ENCODE data around the gene PTPN22. TPM values are rescaled to one million over a fixed set of nuclear protein-coding genes. Genes with fewer than 3 reads are reported as not detected.

PTPN22 gene
- total and polyA plus RNA-seq, 5 donors from 2014 or later: 49.1 to 93.4 (median 58.5) TPM

- H3K27ac Mint-ChIP-seq: peak overlapping the region in 1 of 3 donors; percentile 17
Observed at GRCh38 chr1:113836534-113836933, 35.0 kb downstream of the PTPN22 start.

GRCh38 chr1:113835686-113836290 is 35.7 kb downstream of the PTPN22 start:
- Mint-ChIP-seq H3K27me3 (no peaks in the 10 kb centered on the region), H3K27ac (no peak overlapping the region), H3K9me3 (no peaks in the 10 kb centered on the region), H3K36me3 (peaks cover 14% of the 10 kb centered on the region), H3K4me1 (peaks cover 5 to 23% (median 8%) of the 10 kb centered on the region in 4 donors), H3K4me3 (no peak overlapping the region)
- Histone ChIP-seq H3K27me3 (ENCODE audit: control insufficient read depth, insufficient read depth, low read length) (no peaks in the 10 kb centered on the region), H3K36me3 (ENCODE audit: control insufficient read depth, insufficient read depth, low read length) (peaks cover 62% of the 10 kb centered on the region), H3K4me1 (ENCODE audit: control insufficient read depth, insufficient read depth, low read length, poor library complexity, severe bottlenecking) (peaks cover 5% of the 10 kb centered on the region), H3K4me3 (ENCODE audit: low read depth, low read length) (peak overlapping the region; percentile 39), H3K9me3 (ENCODE audit: control insufficient read depth in 2 of 2, low read length in 2 of 2) (no peaks in the 10 kb centered on the region), H3K27ac (ENCODE audit: insufficient read depth, low read length, poor library complexity, severe bottlenecking) (peak overlapping the region; percentile 33)
- peak; percentile 13 to 73 (median 69) for DNase-seq
- ATAC-seq (ENCODE audit: low read depth in 2 of 2): no peak

More at GRCh38 chr1:113836534-113836933, 35.0 kb downstream of the PTPN22 start:
- ATAC-seq (ENCODE audit: low read depth in 2 of 2) (no peak), DNase-seq (no peak)
- Histone ChIP-seq H3K9me3 (ENCODE audit: control insufficient read depth in 2 of 2, low read length in 2 of 2) (no peaks in the 10 kb centered on the region), H3K36me3 (ENCODE audit: control insufficient read depth, insufficient read depth, low read length) (peaks cover 62% of the 10 kb centered on the region), H3K27ac (ENCODE audit: insufficient read depth, low read length, poor library complexity, severe bottlenecking) (no peak overlapping the region), H3K4me3 (ENCODE audit: low read depth, low read length) (no peak overlapping the region), H3K4me1 (ENCODE audit: control insufficient read depth, insufficient read depth, low read length, poor library complexity, severe bottlenecking) (peaks cover 5% of the 10 kb centered on the region), H3K27me3 (ENCODE audit: control insufficient read depth, insufficient read depth, low read length) (no peaks in the 10 kb centered on the region)
- no peaks in the 10 kb centered on the region for H3K27me3 Mint-ChIP-seq
- H3K4me1 Mint-ChIP-seq: peaks cover 5 to 24% (median 8%) of the 10 kb centered on the region in 4 donors
- H3K9me3 Mint-ChIP-seq: no peaks in the 10 kb centered on the region
- H3K4me3 Mint-ChIP-seq: no peak overlapping the region
- peaks cover 14% of the 10 kb centered on the region for H3K36me3 Mint-ChIP-seq

GRCh38 chr1:113834716-113835115 is 36.8 kb downstream of the PTPN22 start:
- Mint-ChIP-seq H3K4me1 (peaks cover 5 to 16% (median 8%) of the 10 kb centered on the region in 4 donors), H3K27me3 (no peaks in the 10 kb centered on the region), H3K27ac (no peak overlapping the region), H3K4me3 (no peak overlapping the region), H3K9me3 (no peaks in the 10 kb centered on the region), H3K36me3 (peaks cover 15% of the 10 kb centered on the region)
- no peaks in the 10 kb centered on the region for H3K9me3 ChIP-seq (ENCODE audit: control insufficient read depth in 2 of 2, low read length in 2 of 2)
- H3K4me1 ChIP-seq (ENCODE audit: control insufficient read depth, insufficient read depth, low read length, poor library complexity, severe bottlenecking): peaks cover 5% of the 10 kb centered on the region
- no peak overlapping the region for H3K27ac ChIP-seq (ENCODE audit: insufficient read depth, low read length, poor library complexity, severe bottlenecking)
- ATAC-seq (ENCODE audit: low read depth in 2 of 2) (no peak), DNase-seq (no peak)
- H3K4me3 ChIP-seq (ENCODE audit: low read depth, low read length): no peak overlapping the region
- peaks cover 69% of the 10 kb centered on the region for H3K36me3 ChIP-seq (ENCODE audit: control insufficient read depth, insufficient read depth, low read length)
- no peaks in the 10 kb centered on the region for H3K27me3 ChIP-seq (ENCODE audit: control insufficient read depth, insufficient read depth, low read length)

GRCh38 chr1:113830039-113830438 is 41.5 kb downstream of the PTPN22 start:
- peaks cover 22% of the 10 kb centered on the region for H3K36me3 Mint-ChIP-seq
- peaks cover 0 to 5% (median 0%) of the 10 kb centered on the region in 4 donors for H3K4me1 Mint-ChIP-seq
- Histone ChIP-seq H3K4me3 (ENCODE audit: low read depth, low read length) (no peak overlapping the region), H3K4me1 (ENCODE audit: control insufficient read depth, insufficient read depth, low read length, poor library complexity, severe bottlenecking) (no peaks in the 10 kb centered on the region), H3K27ac (ENCODE audit: insufficient read depth, low read length, poor library complexity, severe bottlenecking) (no peak overlapping the region), H3K9me3 (ENCODE audit: control insufficient read depth in 2 of 2, low read length in 2 of 2) (no peaks in the 10 kb centered on the region), H3K36me3 (ENCODE audit: control insufficient read depth, insufficient read depth, low read length) (peaks cover 73% of the 10 kb centered on the region), H3K27me3 (ENCODE audit: control insufficient read depth, insufficient read depth, low read length) (no peaks in the 10 kb centered on the region)
- DNase-seq: no peak
- no peaks in the 10 kb centered on the region for H3K27me3 Mint-ChIP-seq
- no peak for ATAC-seq (ENCODE audit: low read depth in 2 of 2)
- no peaks in the 10 kb centered on the region for H3K9me3 Mint-ChIP-seq
- H3K27ac Mint-ChIP-seq: no peak overlapping the region
- H3K4me3 Mint-ChIP-seq: no peak overlapping the region

GRCh38 chr1:113821916-113822315 is 49.6 kb downstream of the PTPN22 start:
- Histone ChIP-seq H3K27ac (ENCODE audit: insufficient read depth, low read length, poor library complexity, severe bottlenecking) (no peak overlapping the region), H3K27me3 (ENCODE audit: control insufficient read depth, insufficient read depth, low read length) (no peaks in the 10 kb centered on the region), H3K36me3 (ENCODE audit: control insufficient read depth, insufficient read depth, low read length) (peaks cover 57% of the 10 kb centered on the region), H3K9me3 (ENCODE audit: control insufficient read depth in 2 of 2, low read length in 2 of 2) (no peaks in the 10 kb centered on the region), H3K4me1 (ENCODE audit: control insufficient read depth, insufficient read depth, low read length, poor library complexity, severe bottlenecking) (no peaks in the 10 kb centered on the region), H3K4me3 (ENCODE audit: low read depth, low read length) (no peak overlapping the region)
- ATAC-seq (ENCODE audit: low read depth in 2 of 2) (no peak), DNase-seq (no peak)
- Mint-ChIP-seq H3K4me3 (no peak overlapping the region), H3K4me1 (peaks cover 0 to 5% (median 0%) of the 10 kb centered on the region in 4 donors), H3K27me3 (no peaks in the 10 kb centered on the region), H3K36me3 (peaks cover 29% of the 10 kb centered on the region), H3K27ac (peak overlapping the region in 2 of 3 donors; percentile 62 to 68), H3K9me3 (no peaks in the 10 kb centered on the region)

GRCh38 chr1:113818578-113818977 is 52.9 kb downstream of the PTPN22 start:
- peak overlapping the region in 1 of 3 donors; percentile 20 for H3K27ac Mint-ChIP-seq
- Histone ChIP-seq H3K4me3 (ENCODE audit: low read depth, low read length) (no peak overlapping the region), H3K9me3 (ENCODE audit: control insufficient read depth in 2 of 2, low read length in 2 of 2) (no peaks in the 10 kb centered on the region), H3K36me3 (ENCODE audit: control insufficient read depth, insufficient read depth, low read length) (peaks cover 49% of the 10 kb centered on the region), H3K27me3 (ENCODE audit: control insufficient read depth, insufficient read depth, low read length) (no peaks in the 10 kb centered on the region), H3K27ac (ENCODE audit: insufficient read depth, low read length, poor library complexity, severe bottlenecking) (no peak overlapping the region), H3K4me1 (ENCODE audit: control insufficient read depth, insufficient read depth, low read length, poor library complexity, severe bottlenecking) (no peaks in the 10 kb centered on the region)
- no peaks in the 10 kb centered on the region for H3K27me3 Mint-ChIP-seq
- H3K9me3 Mint-ChIP-seq: no peaks in the 10 kb centered on the region
- ATAC-seq (ENCODE audit: low read depth in 2 of 2) (no peak), DNase-seq (no peak)
- H3K4me3 Mint-ChIP-seq: no peak overlapping the region
- peaks cover 0 to 5% (median under 1%) of the 10 kb centered on the region in 4 donors for H3K4me1 Mint-ChIP-seq
- H3K36me3 Mint-ChIP-seq: peaks cover 27% of the 10 kb centered on the region

GRCh38 chr1:113813218-113813617 is 58.3 kb downstream of the PTPN22 start:
- no peak for ATAC-seq (ENCODE audit: low read depth in 2 of 2)
- Mint-ChIP-seq H3K4me3 (peak overlapping the region; percentile 77 to 99 (median 97)), H3K27me3 (no peaks in the 10 kb centered on the region), H3K4me1 (peaks cover 14 to 35% (median 23%) of the 10 kb centered on the region in 4 donors), H3K9me3 (peaks cover 0 to 1% (median 0%) of the 10 kb centered on the region in 7 donors), H3K27ac (peak overlapping the region; percentile 95 to 100 (median 99)), H3K36me3 (peaks cover 5% of the 10 kb centered on the region)
- Histone ChIP-seq H3K4me1 (ENCODE audit: control insufficient read depth, insufficient read depth, low read length, poor library complexity, severe bottlenecking) (peaks cover 34% of the 10 kb centered on the region), H3K27ac (ENCODE audit: insufficient read depth, low read length, poor library complexity, severe bottlenecking) (peak overlapping the region; percentile 95), H3K27me3 (ENCODE audit: control insufficient read depth, insufficient read depth, low read length) (no peaks in the 10 kb centered on the region), H3K4me3 (ENCODE audit: low read depth, low read length) (peak overlapping the region; percentile 89), H3K9me3 (ENCODE audit: control insufficient read depth in 2 of 2, low read length in 2 of 2) (no peaks in the 10 kb centered on the region), H3K36me3 (ENCODE audit: control insufficient read depth, insufficient read depth, low read length) (peaks cover 10% of the 10 kb centered on the region)
- no peak for DNase-seq

GRCh38 chr1:113812661-113813135 is 58.8 kb downstream of the PTPN22 start:
- H3K9me3 ChIP-seq (ENCODE audit: control insufficient read depth in 2 of 2, low read length in 2 of 2): no peaks in the 10 kb centered on the region
- Mint-ChIP-seq H3K4me3 (peak overlapping the region; percentile 96 to 99 (median 98)), H3K4me1 (peaks cover 16 to 40% (median 26%) of the 10 kb centered on the region in 4 donors), H3K27ac (peak overlapping the region; percentile 95 to 100 (median 99)), H3K27me3 (no peaks in the 10 kb centered on the region), H3K36me3 (peaks cover 5% of the 10 kb centered on the region), H3K9me3 (peaks cover 0 to 1% (median 0%) of the 10 kb centered on the region in 7 donors)
- peaks cover 39% of the 10 kb centered on the region for H3K4me1 ChIP-seq (ENCODE audit: control insufficient read depth, insufficient read depth, low read length, poor library complexity, severe bottlenecking)
- peak overlapping the region; percentile 89 for H3K4me3 ChIP-seq (ENCODE audit: low read depth, low read length)
- DNase-seq (no peak), ATAC-seq (ENCODE audit: low read depth in 2 of 2) (no peak)
- peaks cover 10% of the 10 kb centered on the region for H3K36me3 ChIP-seq (ENCODE audit: control insufficient read depth, insufficient read depth, low read length)
- no peaks in the 10 kb centered on the region for H3K27me3 ChIP-seq (ENCODE audit: control insufficient read depth, insufficient read depth, low read length)
- H3K27ac ChIP-seq (ENCODE audit: insufficient read depth, low read length, poor library complexity, severe bottlenecking): peak overlapping the region; percentile 95
